Measurements from ENCODE around the gene IGF1.

IGF1 gene

GRCh38 chr12:102419094-102419764, 61.1 kb downstream of the IGF1 start:
- no peak for TF ChIP-seq CTCF (IDR thresholded peaks at IDR 0.05; ENCODE audit: extremely low read depth, missing control alignments)
- no peak for DNase-seq (ENCODE audit: low spot score)

- no peak for DNase-seq (ENCODE audit: low spot score)
- TF ChIP-seq CTCF (IDR thresholded peaks at IDR 0.05; ENCODE audit: extremely low read depth, missing control alignments), result no peak
Observed at GRCh38 chr12:102417055-102417454, 63.3 kb downstream of the IGF1 start.

GRCh38 chr12:102415515-102415914, 64.8 kb downstream of the IGF1 start:
- no peak for TF ChIP-seq CTCF (IDR thresholded peaks at IDR 0.05; ENCODE audit: extremely low read depth, missing control alignments)
- DNase-seq (ENCODE audit: low spot score), result no peak

- TF ChIP-seq CTCF (IDR thresholded peaks at IDR 0.05; ENCODE audit: extremely low read depth, missing control alignments), result no peak
- DNase-seq (ENCODE audit: low spot score), result no peak
Observed at GRCh38 chr12:102413396-102413795, 67.0 kb downstream of the IGF1 start.

GRCh38 chr12:102410511-102410910, 69.9 kb downstream of the IGF1 start:
- no peak for DNase-seq (ENCODE audit: low spot score)
- no peak for TF ChIP-seq CTCF (IDR thresholded peaks at IDR 0.05; ENCODE audit: extremely low read depth, missing control alignments)

GRCh38 chr12:102408487-102409297, 71.7 kb downstream of the IGF1 start:
- TF ChIP-seq CTCF (IDR thresholded peaks at IDR 0.05; ENCODE audit: extremely low read depth, missing control alignments), result no peak
- DNase-seq (ENCODE audit: low spot score), result no peak

GRCh38 chr12:102407776-102408486, 72.4 kb downstream of the IGF1 start:
- no peak for TF ChIP-seq CTCF (IDR thresholded peaks at IDR 0.05; ENCODE audit: extremely low read depth, missing control alignments)
- no peak for DNase-seq (ENCODE audit: low spot score)

Measured in GM20000 (cell line).